Stimulated activated effector memory CD8-positive, alpha-beta T cell treated with anti-CD3 and anti-CD28 coated beads, Interleukin-12 subunit alpha, Interleukin-12 subunit beta, amount 100 ng/mL, for 72 hours (primary cell): ENCODE data around the gene SUGP2.
A peak's percentile ranks its signal among the peaks of the same experiment; 100 is the strongest.

Experiments
- ATAC-seq: fragments of 150-1000 bp; cut with Tn5 transposase; 2 replicates; pipeline ENCODE4 v1.10.0; 2021
- DNase-seq, 2 donors: peaks; one replicate each; pipeline ENCODE4 v3.0.0; 2021 to 2022; ENCODE audit warnings: low spot score in 2 of 2
- H3K27ac Mint-ChIP-seq: one replicate; pipeline ENCODE4 v1.8.0; 2022; ENCODE audit warnings: mild to moderate bottlenecking, mixed read lengths
- H3K36me3 Mint-ChIP-seq: one replicate; pipeline ENCODE4 v1.8.0; 2022; ENCODE audit warnings: mild to moderate bottlenecking, mixed read lengths
- H3K4me1 Mint-ChIP-seq: one replicate; pipeline ENCODE4 v1.8.0; 2022; ENCODE audit warnings: mixed read lengths
- H3K4me3 Mint-ChIP-seq: one replicate; pipeline ENCODE4 v1.8.0; 2022; ENCODE audit warnings: mild to moderate bottlenecking, mixed read lengths
- H3K9me3 Mint-ChIP-seq: one replicate; pipeline ENCODE4 v1.8.0; 2022; ENCODE audit warnings: mixed read lengths

Gene SUGP2

GRCh38 chr19:18993115-18993514, 40.2 kb downstream of the SUGP2 start:
- H3K27ac Mint-ChIP-seq, result no peak overlapping the region
- DNase-seq (no peak), ATAC-seq (no peak)
- H3K4me3 Mint-ChIP-seq, result no peak overlapping the region
- H3K36me3 Mint-ChIP-seq, result peaks cover 44% of the 10 kb centered on the region
- H3K9me3 Mint-ChIP-seq, result no peaks in the 10 kb centered on the region
- H3K4me1 Mint-ChIP-seq, result no peaks in the 10 kb centered on the region

- H3K4me3 Mint-ChIP-seq, result no peak overlapping the region
- DNase-seq (no peak), ATAC-seq (no peak)
- H3K9me3 Mint-ChIP-seq, result no peaks in the 10 kb centered on the region
- H3K27ac Mint-ChIP-seq, result no peak overlapping the region
- H3K4me1 Mint-ChIP-seq, result no peaks in the 10 kb centered on the region
- peaks cover 47% of the 10 kb centered on the region for H3K36me3 Mint-ChIP-seq
Measured at GRCh38 chr19:18992696-18993095, 40.6 kb downstream of the SUGP2 start.

DNA sequence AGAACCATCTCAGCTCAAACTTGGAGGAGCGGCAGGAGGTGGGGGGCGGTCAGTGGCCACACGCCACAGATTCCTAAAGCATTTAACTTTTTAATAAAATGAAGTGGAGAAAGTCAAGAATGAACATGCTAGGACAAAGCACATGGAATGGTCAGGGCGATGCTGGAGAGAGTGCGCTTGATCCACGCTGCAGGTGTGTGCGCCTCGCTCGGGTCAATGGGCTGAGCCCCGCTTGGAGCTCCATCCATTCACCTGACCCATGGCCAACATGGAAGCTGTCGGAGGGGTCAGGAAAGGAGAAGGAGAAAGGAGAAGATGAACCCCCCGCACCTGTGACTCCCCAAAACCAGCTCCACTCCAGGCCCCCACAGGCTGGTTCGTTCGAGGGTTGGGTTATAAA, 41.8 kb downstream of the SUGP2 start:
- H3K27ac Mint-ChIP-seq, result no peak overlapping the region
- peaks cover 47% of the 10 kb centered on the region for H3K36me3 Mint-ChIP-seq
- no peaks in the 10 kb centered on the region for H3K9me3 Mint-ChIP-seq
- ATAC-seq (no peak), DNase-seq (no peak)
- H3K4me3 Mint-ChIP-seq, result no peak overlapping the region
- no peaks in the 10 kb centered on the region for H3K4me1 Mint-ChIP-seq

DNA sequence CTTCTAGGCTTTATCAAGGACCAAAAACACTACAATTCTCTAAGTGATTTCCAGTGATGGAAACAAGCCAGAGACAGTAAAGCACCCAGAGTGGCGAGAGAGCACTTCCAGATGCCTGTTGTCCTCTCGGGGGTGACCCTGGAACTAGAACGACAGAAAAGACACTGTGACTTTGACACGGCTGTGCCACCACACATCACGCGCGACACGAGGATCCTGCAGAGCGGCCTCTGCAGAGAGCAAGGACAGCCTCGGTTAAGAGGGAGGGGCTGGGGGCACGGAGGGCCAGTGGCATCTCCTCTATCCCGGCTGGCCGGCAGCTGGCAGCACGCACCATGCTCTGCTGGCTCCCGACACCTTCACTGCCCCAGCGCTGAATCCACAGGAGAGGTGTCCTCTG, 42.3 kb downstream of the SUGP2 start:
- H3K36me3 Mint-ChIP-seq, result peaks cover 47% of the 10 kb centered on the region
- ATAC-seq (no peak), DNase-seq (no peak)
- H3K4me1 Mint-ChIP-seq, result no peaks in the 10 kb centered on the region
- H3K9me3 Mint-ChIP-seq, result no peaks in the 10 kb centered on the region
- no peak overlapping the region for H3K4me3 Mint-ChIP-seq
- H3K27ac Mint-ChIP-seq, result peak overlapping the region; percentile 5

- peaks cover 47% of the 10 kb centered on the region for H3K36me3 Mint-ChIP-seq
- ATAC-seq (no peak), DNase-seq (no peak)
- H3K4me1 Mint-ChIP-seq, result no peaks in the 10 kb centered on the region
- peak overlapping the region; percentile 5 for H3K27ac Mint-ChIP-seq
- no peaks in the 10 kb centered on the region for H3K9me3 Mint-ChIP-seq
- no peak overlapping the region for H3K4me3 Mint-ChIP-seq
Measured at GRCh38 chr19:18990128-18990708, 43.1 kb downstream of the SUGP2 start.

DNA sequence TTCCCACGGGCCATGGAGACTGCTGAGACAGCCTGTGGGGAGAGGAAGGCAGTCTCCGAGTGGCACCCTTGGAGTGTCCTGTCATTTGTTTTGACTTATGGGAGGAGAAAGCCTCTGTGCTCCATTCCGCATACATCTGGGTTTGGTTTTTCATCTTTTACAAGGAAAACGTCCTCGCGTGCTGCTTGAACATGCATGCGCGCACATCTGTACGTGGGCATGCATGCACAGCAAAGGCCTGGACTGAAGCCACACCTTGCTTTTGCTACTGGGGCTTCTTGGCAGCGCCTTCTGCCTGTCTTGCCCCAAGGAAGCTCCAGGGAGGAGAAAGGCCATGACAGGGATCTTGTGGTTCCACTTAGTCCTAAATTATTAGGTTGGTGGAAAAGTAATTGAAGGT, 44.0 kb downstream of the SUGP2 start:
- no peaks in the 10 kb centered on the region for H3K9me3 Mint-ChIP-seq
- no peak for DNase-seq
- peaks cover 43% of the 10 kb centered on the region for H3K36me3 Mint-ChIP-seq
- H3K27ac Mint-ChIP-seq, result no peak overlapping the region
- H3K4me3 Mint-ChIP-seq, result no peak overlapping the region
- no peak for ATAC-seq
- H3K4me1 Mint-ChIP-seq, result no peaks in the 10 kb centered on the region

DNA sequence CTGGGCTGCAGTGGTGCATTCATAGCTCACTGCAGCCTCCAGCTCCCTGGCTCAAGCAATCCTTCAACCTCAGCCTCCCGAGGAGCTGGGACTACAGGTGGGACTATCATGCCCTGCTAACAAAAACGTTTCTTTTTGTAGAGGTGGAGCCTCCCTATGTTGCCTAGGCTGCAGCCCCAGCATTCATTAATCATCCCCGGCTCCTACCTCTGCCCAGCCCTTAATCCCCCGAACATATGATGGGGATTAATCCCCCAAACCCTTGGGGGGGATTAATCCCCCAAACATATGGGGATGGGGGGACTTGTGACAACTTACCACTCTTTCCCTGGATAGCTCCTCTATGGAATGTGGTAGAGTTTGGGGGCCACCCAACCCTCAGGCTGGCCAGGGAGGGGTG, 45.9 kb downstream of the SUGP2 start:
- H3K4me3 Mint-ChIP-seq, result no peak overlapping the region
- ATAC-seq, result no peak
- H3K36me3 Mint-ChIP-seq, result peaks cover 24% of the 10 kb centered on the region
- no peaks in the 10 kb centered on the region for H3K4me1 Mint-ChIP-seq
- H3K9me3 Mint-ChIP-seq, result no peaks in the 10 kb centered on the region
- DNase-seq, result no peak
- no peak overlapping the region for H3K27ac Mint-ChIP-seq

GRCh38 chr19:18985257-18985656, 48.1 kb downstream of the SUGP2 start:
- DNase-seq (no peak), ATAC-seq (no peak)
- Mint-ChIP-seq H3K9me3 (no peaks in the 10 kb centered on the region), H3K4me3 (no peak overlapping the region), H3K4me1 (no peaks in the 10 kb centered on the region), H3K36me3 (peaks cover 6% of the 10 kb centered on the region), H3K27ac (peak overlapping the region; percentile 45)

GRCh38 chr19:18984251-18984650, 49.1 kb downstream of the SUGP2 start:
- no peak overlapping the region for H3K27ac Mint-ChIP-seq
- ATAC-seq (no peak), DNase-seq (no peak)
- no peaks in the 10 kb centered on the region for H3K9me3 Mint-ChIP-seq
- peaks cover 6% of the 10 kb centered on the region for H3K36me3 Mint-ChIP-seq
- H3K4me1 Mint-ChIP-seq, result no peaks in the 10 kb centered on the region
- no peak overlapping the region for H3K4me3 Mint-ChIP-seq

GRCh38 chr19:18982669-18983068, 50.6 kb downstream of the SUGP2 start:
- ATAC-seq (no peak), DNase-seq (no peak)
- Mint-ChIP-seq H3K4me1 (no peaks in the 10 kb centered on the region), H3K36me3 (no peaks in the 10 kb centered on the region), H3K4me3 (no peak overlapping the region), H3K27ac (no peak overlapping the region), H3K9me3 (no peaks in the 10 kb centered on the region)

DNA sequence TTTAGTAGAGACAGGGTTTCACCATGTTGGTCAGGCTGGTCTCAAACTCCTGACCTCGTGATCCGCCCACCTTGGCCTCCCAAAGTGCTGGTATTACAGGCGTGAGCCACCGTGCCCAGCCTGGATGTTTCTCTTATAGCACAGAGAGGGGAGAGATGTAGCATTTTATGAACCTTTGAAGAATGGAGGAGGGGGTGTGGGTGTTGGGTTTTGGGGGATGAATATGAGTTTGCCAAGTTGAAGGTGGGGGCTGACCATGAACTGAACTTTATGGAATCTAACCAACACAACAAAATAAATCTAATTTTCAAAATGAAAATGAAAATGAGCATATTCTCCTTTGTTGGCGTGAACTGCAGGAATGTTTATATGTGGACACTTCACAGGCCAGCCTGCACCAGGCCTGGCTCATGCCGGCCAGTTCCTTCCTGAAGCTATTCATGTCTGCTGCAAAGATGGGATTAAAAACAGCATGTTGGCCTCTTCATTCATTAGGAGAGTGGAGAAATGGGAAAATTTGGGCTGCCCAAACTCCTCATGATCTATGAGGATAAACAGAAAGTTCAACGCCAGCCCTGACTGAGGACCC, 52.8 kb downstream of the SUGP2 start:
- H3K9me3 Mint-ChIP-seq, result no peaks in the 10 kb centered on the region
- no peaks in the 10 kb centered on the region for H3K36me3 Mint-ChIP-seq
- H3K27ac Mint-ChIP-seq, result no peak overlapping the region
- no peak for ATAC-seq
- no peak for DNase-seq
- no peak overlapping the region for H3K4me3 Mint-ChIP-seq
- H3K4me1 Mint-ChIP-seq, result no peaks in the 10 kb centered on the region

GRCh38 chr19:18978616-18979015, 54.7 kb downstream of the SUGP2 start:
- Mint-ChIP-seq H3K4me3 (no peak overlapping the region), H3K27ac (no peak overlapping the region), H3K9me3 (no peaks in the 10 kb centered on the region), H3K36me3 (no peaks in the 10 kb centered on the region), H3K4me1 (no peaks in the 10 kb centered on the region)
- ATAC-seq, result no peak
- DNase-seq, result no peak

DNA sequence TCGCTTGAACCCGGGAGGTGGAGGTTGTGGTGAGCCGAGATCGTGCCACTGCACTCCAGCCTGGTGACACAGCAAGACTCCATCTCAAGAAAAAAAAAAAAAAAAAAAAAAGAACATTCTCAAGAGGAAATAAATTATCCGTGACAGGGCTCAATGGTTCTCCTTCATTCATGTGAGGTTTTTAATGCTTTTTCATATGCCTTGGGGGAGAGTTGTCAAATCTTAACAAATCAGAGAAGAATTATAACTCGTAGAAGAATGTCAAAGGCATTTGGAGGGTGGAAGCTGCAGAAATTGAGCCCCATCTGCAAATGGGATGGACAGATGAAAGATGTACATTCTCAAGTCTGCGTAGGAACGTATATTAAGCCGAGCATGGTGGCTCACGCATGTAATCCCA, 57.4 kb downstream of the SUGP2 start:
- no peak for ATAC-seq
- H3K36me3 Mint-ChIP-seq, result no peaks in the 10 kb centered on the region
- H3K4me1 Mint-ChIP-seq, result no peaks in the 10 kb centered on the region
- H3K9me3 Mint-ChIP-seq, result no peaks in the 10 kb centered on the region
- no peak overlapping the region for H3K4me3 Mint-ChIP-seq
- no peak for DNase-seq
- H3K27ac Mint-ChIP-seq, result no peak overlapping the region

DNA sequence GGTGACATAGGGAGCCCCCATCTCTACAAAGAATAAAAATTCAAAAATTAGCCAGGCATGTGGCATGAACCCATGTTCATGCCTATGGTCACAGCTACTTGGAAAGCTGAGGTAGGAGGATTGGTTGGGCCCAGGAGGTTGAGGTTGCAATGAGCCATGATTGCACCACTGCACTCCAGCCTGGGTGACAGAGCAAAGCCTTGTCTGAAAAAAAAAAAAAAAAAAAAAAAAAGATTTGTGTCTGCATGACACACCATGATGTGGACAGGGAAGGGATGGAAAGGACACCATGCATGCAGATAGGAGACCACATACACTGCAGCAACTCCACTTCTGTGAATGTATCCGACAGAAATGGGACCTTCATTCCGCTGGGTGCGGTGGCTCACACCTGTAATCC, 58.3 kb downstream of the SUGP2 start:
- H3K4me3 Mint-ChIP-seq, result no peak overlapping the region
- H3K27ac Mint-ChIP-seq, result no peak overlapping the region
- no peaks in the 10 kb centered on the region for H3K9me3 Mint-ChIP-seq
- H3K4me1 Mint-ChIP-seq, result no peaks in the 10 kb centered on the region
- ATAC-seq, result no peak
- no peak for DNase-seq
- no peaks in the 10 kb centered on the region for H3K36me3 Mint-ChIP-seq

DNA sequence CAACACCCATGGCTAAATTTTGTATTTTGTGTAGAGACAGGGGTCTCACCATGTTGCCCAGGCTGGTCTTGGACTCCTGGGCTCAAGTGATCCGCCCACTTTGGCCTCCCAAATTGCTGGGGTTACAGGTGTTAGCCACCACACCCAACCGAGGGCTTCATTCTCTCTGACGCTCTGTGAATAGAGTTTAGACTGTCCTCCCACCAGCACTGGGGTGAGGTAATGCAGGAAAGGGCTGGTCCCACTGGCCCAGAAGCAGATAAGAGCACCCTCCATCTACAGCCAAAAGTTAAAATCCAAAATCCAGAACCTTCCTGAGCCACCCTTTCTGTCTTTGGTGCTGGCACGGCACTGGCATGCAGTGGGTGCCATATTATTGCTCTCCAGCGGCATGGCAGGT, 60.5 kb downstream of the SUGP2 start:
- H3K9me3 Mint-ChIP-seq, result no peaks in the 10 kb centered on the region
- no peak overlapping the region for H3K27ac Mint-ChIP-seq
- no peak for DNase-seq
- no peak overlapping the region for H3K4me3 Mint-ChIP-seq
- no peaks in the 10 kb centered on the region for H3K36me3 Mint-ChIP-seq
- no peak for ATAC-seq
- peaks cover 7% of the 10 kb centered on the region for H3K4me1 Mint-ChIP-seq

DNA sequence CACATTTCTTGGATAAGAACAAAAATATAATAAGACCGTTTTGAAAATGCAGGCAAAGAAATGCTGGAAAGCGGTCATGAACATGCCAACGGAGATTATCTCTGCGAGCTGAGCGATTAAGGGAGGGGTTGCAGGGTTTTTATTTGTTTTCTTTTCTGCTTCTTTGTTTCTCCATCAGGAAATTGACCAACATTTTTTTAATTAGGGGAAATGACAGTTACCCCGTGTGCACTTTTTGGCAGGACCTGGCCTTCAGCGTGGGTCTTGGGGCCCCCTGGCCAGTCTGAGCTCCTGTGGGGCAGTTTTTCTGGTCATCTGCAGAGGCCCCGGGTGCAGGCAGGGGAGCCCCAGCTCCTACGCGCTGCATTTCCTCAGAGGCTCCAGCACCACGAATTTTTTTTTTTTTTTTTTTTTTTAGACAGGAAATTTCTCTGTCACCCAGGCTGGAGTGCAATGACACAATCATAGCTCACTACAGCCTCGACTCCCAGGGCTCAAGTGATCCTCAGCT, 61.0 kb downstream of the SUGP2 start:
- DNase-seq (no peak), ATAC-seq (peak; percentile 43)
- Mint-ChIP-seq H3K36me3 (no peaks in the 10 kb centered on the region), H3K4me1 (peaks cover 7% of the 10 kb centered on the region), H3K9me3 (no peaks in the 10 kb centered on the region), H3K4me3 (no peak overlapping the region), H3K27ac (no peak overlapping the region)
